ENCODE results near the gene MROH2A.

GRCh38 chr2:233829193-233830110 is 51.3 kb downstream of the MROH2A start:
- TF ChIP-seq CTCF (conservative IDR thresholded peaks at IDR 0.05; ENCODE audit: low read length) (no peak), EZH2phosphoT487 (IDR thresholded peaks at IDR 0.05; ENCODE audit: borderline replicate concordance) (no peak)
